Transverse colon (tissue), 4 donors: ENCODE results near the gene GNAQ. TPM values are rescaled to one million over a fixed set of nuclear protein-coding genes. Genes with fewer than 3 reads are reported as not detected.

ENCODE experiments used
- DNase-seq: peaks from one replicate; pipeline ENCODE4 v3.0.0-alpha.2; 2019
- H3K27ac ChIP-seq, 4 donors: fragments of 200-600 bp; sonication (generic); 2 replicates each; pipeline ENCODE4 v1.5.1; 2016 to 2018; ENCODE audit warnings: inconsistent platforms in 4 of 4
- H3K27me3 ChIP-seq: fragments of 200-600 bp; sonication (generic); 2 replicates; pipeline ENCODE4 v1.5.1; 2017; ENCODE audit warnings: inconsistent platforms
- H3K36me3 ChIP-seq, 4 donors: fragments of 200-600 bp; sonication (generic); 2 replicates each; pipeline ENCODE4 v1.5.1; 2017 to 2019; ENCODE audit warnings: inconsistent platforms in 4 of 4
- H3K4me1 ChIP-seq, 4 donors: fragments of 200-600 bp; sonication (generic); 2 replicates each; pipeline ENCODE4 v1.5.1; 2017 to 2020; ENCODE audit warnings: inconsistent platforms in 4 of 4
- H3K4me3 ChIP-seq, 4 donors: fragments of 200-600 bp; sonication (generic); 1 replicate in 1 of 4; 2 replicates in 3 of 4; pipeline versions ENCODE4 v1.5.1 to v1.6.1; 2017 to 2019; ENCODE audit warnings: inconsistent platforms in 4 of 4
- H3K9me3 ChIP-seq, 2 donors: fragments of 200-600 bp; sonication (generic); 2 replicates each; pipeline ENCODE4 v1.5.1; 2017 to 2019; ENCODE audit warnings: inconsistent platforms in 2 of 2
- EP300 ChIP-seq: sonication (generic); formaldehyde crosslinking; IDR thresholded peaks from one replicate; pipeline ENCODE4 v1.6.1; 2017; ENCODE audit warnings: antibody characterized with exemption, low read depth
- POLR2A ChIP-seq: fragments of 450-650 bp; IDR thresholded peaks from one replicate; pipeline ENCODE4 v1.6.1; 2016; ENCODE audit warnings: antibody characterized with exemption, mild to moderate bottlenecking, moderate library complexity
- POLR2AphosphoS5 ChIP-seq, 3 donors: sonication (generic); formaldehyde crosslinking; IDR thresholded peaks; one replicate each; pipeline ENCODE4 v1.6.1; 2016; ENCODE audit warnings: antibody characterized with exemption in 3 of 3
- WGBS, 2 donors: methylation state at CpG; one replicate each; pipeline ENCODE4 v1.1.5; 2018; ENCODE audit warnings: low coverage in 1 of 2; 5-methylcytosine and 5-hydroxymethylcytosine counted together
- in situ Hi-C, 4 donors: fragments of 200-750 bp; cut with MboI; loops; one replicate each; pipeline versions ENCODE4 v1.15.0 to v1.15.1; 2017; ENCODE audit warnings: low sequenced_read_pairs in 3 of 4, low pct_ligation_motif_present in 1 of 4, low pct_unique_long_range_greater_than_20kb in 1 of 4
- intact Hi-C: fragments of 100-400 bp; cut with DNase I; formaldehyde crosslinking; loops from one replicate; pipeline ENCODE4 v1.15.1; 2023; ENCODE audit warnings: low total_unique reads
- total RNA-seq, 4 donors: library from RNA; depleted of rRNA; stranded (reverse); fragments of >200 nt; gene quantifications; one replicate each; pipeline ENCODE4 v1.1.0, GENCODE V29; 2016
- TF ChIP-seq, protein P1 (sequence below), 5 experiments: fragments of 200-600 bp in 3 of 5; fragments of 450-650 bp in 2 of 5; sonication (generic) in 3 of 5; IDR thresholded peaks; 1 replicate in 2 of 5; 2 replicates in 3 of 5; pipeline ENCODE4 v1.5.1; 2016 to 2017; ENCODE audit warnings: antibody characterized with exemption in 5 of 5, inconsistent platforms in 3 of 5, mild to moderate bottlenecking in 2 of 5, moderate library complexity in 1 of 5

The GNAQ gene
- total RNA-seq, 4 donors from 2014 or later, result 36.3 to 54.9 (median 47.1) TPM

DNA sequence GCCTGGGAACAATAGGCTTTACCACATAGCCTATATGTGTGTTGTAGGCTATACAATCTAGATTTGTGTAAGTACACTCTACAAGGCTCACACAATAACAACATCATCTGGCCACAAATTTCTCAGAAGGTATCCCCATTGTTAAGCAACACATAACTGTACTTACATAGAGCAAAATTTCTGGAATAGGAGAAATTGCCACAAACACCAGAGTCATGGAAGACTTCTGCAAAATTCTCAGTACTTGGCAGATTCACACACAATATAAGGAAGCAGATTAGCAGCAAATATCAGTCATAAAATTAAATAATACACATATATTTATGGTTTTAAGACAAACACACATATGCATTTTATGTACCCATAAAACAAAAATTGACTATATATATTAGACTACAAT lies 16.4 kb downstream of the GNAQ start:
- Histone ChIP-seq H3K27ac (no peak overlapping the region), H3K36me3 (no peaks in the 10 kb centered on the region), H3K27me3 (no peaks in the 10 kb centered on the region), H3K4me1 (peaks cover 12 to 40% (median 14%) of the 10 kb centered on the region in 4 donors), H3K9me3 (no peaks in the 10 kb centered on the region), H3K4me3 (no peak overlapping the region)
- intact Hi-C loops (no loop called here), in situ Hi-C loops (no loop called here)
- TF ChIP-seq POLR2A, result no peak
- no peak for TF ChIP-seq EP300
- no peak for TF ChIP-seq POLR2AphosphoS5 (IDR thresholded peaks at IDR 0.05)
- TF ChIP-seq, protein P1, sequence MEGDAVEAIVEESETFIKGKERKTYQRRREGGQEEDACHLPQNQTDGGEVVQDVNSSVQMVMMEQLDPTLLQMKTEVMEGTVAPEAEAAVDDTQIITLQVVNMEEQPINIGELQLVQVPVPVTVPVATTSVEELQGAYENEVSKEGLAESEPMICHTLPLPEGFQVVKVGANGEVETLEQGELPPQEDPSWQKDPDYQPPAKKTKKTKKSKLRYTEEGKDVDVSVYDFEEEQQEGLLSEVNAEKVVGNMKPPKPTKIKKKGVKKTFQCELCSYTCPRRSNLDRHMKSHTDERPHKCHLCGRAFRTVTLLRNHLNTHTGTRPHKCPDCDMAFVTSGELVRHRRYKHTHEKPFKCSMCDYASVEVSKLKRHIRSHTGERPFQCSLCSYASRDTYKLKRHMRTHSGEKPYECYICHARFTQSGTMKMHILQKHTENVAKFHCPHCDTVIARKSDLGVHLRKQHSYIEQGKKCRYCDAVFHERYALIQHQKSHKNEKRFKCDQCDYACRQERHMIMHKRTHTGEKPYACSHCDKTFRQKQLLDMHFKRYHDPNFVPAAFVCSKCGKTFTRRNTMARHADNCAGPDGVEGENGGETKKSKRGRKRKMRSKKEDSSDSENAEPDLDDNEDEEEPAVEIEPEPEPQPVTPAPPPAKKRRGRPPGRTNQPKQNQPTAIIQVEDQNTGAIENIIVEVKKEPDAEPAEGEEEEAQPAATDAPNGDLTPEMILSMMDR (IDR thresholded peaks at IDR 0.05), result no peak
- DNase-seq, result no peak

- intact Hi-C loops (no loop called here), in situ Hi-C loops (no loop called here)
- no peaks in the 10 kb centered on the region for H3K9me3 ChIP-seq
- no peak for DNase-seq
- H3K4me3 ChIP-seq, result no peak overlapping the region
- H3K27ac ChIP-seq, result no peak overlapping the region
- TF ChIP-seq EP300 (no peak), POLR2A (no peak), POLR2AphosphoS5 (IDR thresholded peaks at IDR 0.05) (no peak)
- TF ChIP-seq, protein P1 (IDR thresholded peaks at IDR 0.05), result no peak
- H3K27me3 ChIP-seq, result no peaks in the 10 kb centered on the region
- peaks cover 16 to 44% (median 19%) of the 10 kb centered on the region in 4 donors for H3K4me1 ChIP-seq
- H3K36me3 ChIP-seq, result no peaks in the 10 kb centered on the region
- 89 to 94% methylated on average over 2 to 6 of the region's 6 CpGs for whole genome bisulfite sequencing, 2 donors
These were observed 16.8 kb downstream of the GNAQ start for GRCh38 chr9:78014776-78015175.

DNA sequence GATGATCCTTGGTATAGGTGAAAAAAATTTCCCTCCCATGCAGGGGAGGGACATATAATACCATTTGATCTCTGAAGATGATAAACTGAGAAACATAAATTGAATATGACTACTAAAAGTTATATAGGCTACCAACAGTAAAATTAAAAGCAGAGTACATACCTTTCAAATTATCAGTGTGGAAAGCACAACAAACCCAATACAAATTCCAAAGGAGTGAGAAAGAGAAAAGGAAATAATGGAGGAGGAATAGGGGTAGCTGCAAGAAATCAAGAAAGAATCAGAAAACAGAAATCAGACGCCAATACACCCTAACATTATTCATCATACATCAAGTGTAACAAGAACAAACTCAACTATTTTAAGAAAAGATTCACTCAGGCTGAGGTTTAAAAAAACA lies 17.7 kb downstream of the GNAQ start:
- in situ Hi-C loops, result no loop called here
- intact Hi-C loops, result no loop called here
- 100% methylated on average over 1 of the region's 1 CpG for WGBS, 2 donors
- Histone ChIP-seq H3K4me3 (no peak overlapping the region), H3K4me1 (peaks cover 22 to 47% (median 28%) of the 10 kb centered on the region in 4 donors), H3K27ac (no peak overlapping the region), H3K27me3 (no peaks in the 10 kb centered on the region), H3K36me3 (no peaks in the 10 kb centered on the region), H3K9me3 (no peaks in the 10 kb centered on the region)
- TF ChIP-seq POLR2A (no peak), EP300 (no peak), POLR2AphosphoS5 (IDR thresholded peaks at IDR 0.05) (no peak)
- TF ChIP-seq, protein P1 (IDR thresholded peaks at IDR 0.05), result no peak
- DNase-seq, result no peak

- TF ChIP-seq POLR2AphosphoS5 (IDR thresholded peaks at IDR 0.05), result no peak
- no peak for TF ChIP-seq POLR2A
- TF ChIP-seq, protein P1 (IDR thresholded peaks at IDR 0.05), result no peak
- TF ChIP-seq EP300, result no peak
- Histone ChIP-seq H3K4me1 (peaks cover 19 to 59% (median 42%) of the 10 kb centered on the region in 4 donors), H3K36me3 (no peaks in the 10 kb centered on the region), H3K9me3 (no peaks in the 10 kb centered on the region), H3K4me3 (no peak overlapping the region), H3K27ac (peak overlapping the region; percentile 20 to 64 (median 54)), H3K27me3 (no peaks in the 10 kb centered on the region)
- intact Hi-C loops, result no loop called here
- in situ Hi-C loops, result no loop called here
- DNase-seq, result no peak
These were observed 20.6 kb downstream of the GNAQ start for GRCh38 chr9:78011049-78011448.
